ENCODE measurements around the gene ALKBH2. TPM values are rescaled to one million over a fixed set of nuclear protein-coding genes. Genes with fewer than 3 reads are reported as not detected.

ALKBH2 gene
- total RNA-seq, 6 experiments from 2014 or later = 6.1 to 19.3 (median 17.1) TPM

- peaks cover 0 to 35% (median 5%) of the 10 kb centered on the region in 4 donors for H3K4me1 ChIP-seq
- WGBS (ENCODE audit: insufficient coverage, low coverage, low lambda C conversion rate, missing lambda C conversion rate) = 22% methylated on average over 1 of the region's 1 CpG
- H3K9me3 ChIP-seq = no peaks in the 10 kb centered on the region
- no peak for ATAC-seq
- intact Hi-C loops (cut with DNase I) = no loop called here
- TF ChIP-seq POLR2A (IDR thresholded peaks at IDR 0.05) (no peak), CTCF (IDR thresholded peaks at IDR 0.05) (no peak)
- H3K27me3 ChIP-seq = no peaks in the 10 kb centered on the region
- H3K27ac ChIP-seq = peak overlapping the region in 2 of 3 donors; percentile 66 to 76
- no peak for DNase-seq
- H3K4me3 ChIP-seq = no peak overlapping the region
- peaks cover 0 to 16% (median 8%) of the 10 kb centered on the region in 4 donors for H3K36me3 ChIP-seq
Measured at GRCh38 chr12:109065853-109066193, 27.4 kb downstream of the ALKBH2 start.

GRCh38 chr12:109065154-109065852 is 28.0 kb downstream of the ALKBH2 start:
- TF ChIP-seq CTCF (IDR thresholded peaks at IDR 0.05) (no peak), POLR2A (IDR thresholded peaks at IDR 0.05) (no peak)
- no peaks in the 10 kb centered on the region for H3K9me3 ChIP-seq
- H3K4me1 ChIP-seq = peaks cover 0 to 35% (median 5%) of the 10 kb centered on the region in 4 donors
- intact Hi-C loops (cut with DNase I) = no loop called here
- no peaks in the 10 kb centered on the region for H3K27me3 ChIP-seq
- H3K27ac ChIP-seq = peak overlapping the region in 2 of 3 donors; percentile 66 to 76
- no peak overlapping the region for H3K4me3 ChIP-seq
- peaks cover 0 to 13% (median 7%) of the 10 kb centered on the region in 4 donors for H3K36me3 ChIP-seq
- peak; percentile 91 to 98 (median 94) for ATAC-seq
- DNase-seq = peak; percentile 74 to 87 (median 82)
- WGBS (ENCODE audit: insufficient coverage, low coverage, low lambda C conversion rate, missing lambda C conversion rate) = 27% methylated on average over 5 of the region's 5 CpGs

GRCh38 chr12:109064143-109064542 is 29.1 kb downstream of the ALKBH2 start:
- Histone ChIP-seq H3K27ac (peak overlapping the region in 2 of 3 donors; percentile 66 to 76), H3K4me1 (peaks cover 0 to 41% (median 5%) of the 10 kb centered on the region in 4 donors), H3K36me3 (peaks cover 0 to 13% (median 9%) of the 10 kb centered on the region in 4 donors), H3K9me3 (no peaks in the 10 kb centered on the region), H3K4me3 (no peak overlapping the region), H3K27me3 (no peaks in the 10 kb centered on the region)
- intact Hi-C loops (cut with DNase I) = no loop called here
- ATAC-seq = peak in 3 of 4 donors; percentile 15 to 67 (median 27)
- TF ChIP-seq CTCF (IDR thresholded peaks at IDR 0.05) = no peak
- TF ChIP-seq POLR2A (IDR thresholded peaks at IDR 0.05) = no peak
- DNase-seq = peak in 1 of 3 donors; percentile 61
- whole genome bisulfite sequencing (ENCODE audit: insufficient coverage, low coverage, low lambda C conversion rate, missing lambda C conversion rate) = 63% methylated on average over 3 of the region's 3 CpGs

GRCh38 chr12:109058773-109059172 is 34.5 kb downstream of the ALKBH2 start:
- Histone ChIP-seq H3K9me3 (no peaks in the 10 kb centered on the region), H3K4me3 (no peak overlapping the region), H3K4me1 (peaks cover 0 to 48% (median 12%) of the 10 kb centered on the region in 4 donors), H3K27me3 (no peaks in the 10 kb centered on the region), H3K36me3 (peaks cover 0 to 8% (median 4%) of the 10 kb centered on the region in 4 donors), H3K27ac (peak overlapping the region in 2 of 3 donors; percentile 30 to 56)
- no peak for DNase-seq
- intact Hi-C loops (cut with DNase I) = no loop called here
- 34% methylated on average over 6 of the region's 6 CpGs for WGBS (ENCODE audit: insufficient coverage, low coverage, low lambda C conversion rate, missing lambda C conversion rate)
- peak; percentile 65 to 84 (median 78) for ATAC-seq
- TF ChIP-seq CTCF (IDR thresholded peaks at IDR 0.05) (peak in 1 of 4 donors; percentile 14), POLR2A (IDR thresholded peaks at IDR 0.05) (no peak)
